Activated naive CD4-positive, alpha-beta T cell treated with anti-CD3 and anti-CD28 coated beads, Interleukin-2, amount 50 U/mL, for 24 hours (primary cell): Measurements from ENCODE around the gene TSPAN17.

Experiments used
- H3K27ac Mint-ChIP-seq: one replicate; pipeline ENCODE4 v1.8.0; 2021; ENCODE audit warnings: mild to moderate bottlenecking, mixed read lengths
- H3K27me3 Mint-ChIP-seq: one replicate; pipeline ENCODE4 v1.8.0; 2021; ENCODE audit warnings: mixed read lengths
- H3K36me3 Mint-ChIP-seq: one replicate; pipeline ENCODE4 v1.8.0; 2021; ENCODE audit warnings: mixed read lengths
- H3K4me1 Mint-ChIP-seq: one replicate; pipeline ENCODE4 v1.8.0; 2021; ENCODE audit warnings: mixed read lengths
- H3K4me3 Mint-ChIP-seq: one replicate; pipeline ENCODE4 v1.8.0; 2021; ENCODE audit warnings: mild to moderate bottlenecking, mixed read lengths
- H3K9me3 Mint-ChIP-seq: one replicate; pipeline ENCODE4 v1.8.0; 2021; ENCODE audit warnings: mixed read lengths

Gene TSPAN17

GRCh38 chr5:176673651-176674583 lies 26.6 kb downstream of the TSPAN17 start:
- H3K9me3 Mint-ChIP-seq = no peaks in the 10 kb centered on the region
- H3K27me3 Mint-ChIP-seq = peaks cover 19% of the 10 kb centered on the region
- H3K4me3 Mint-ChIP-seq = no peak overlapping the region
- H3K4me1 Mint-ChIP-seq = no peaks in the 10 kb centered on the region
- H3K27ac Mint-ChIP-seq = no peak overlapping the region
- no peaks in the 10 kb centered on the region for H3K36me3 Mint-ChIP-seq

GRCh38 chr5:176674799-176675198 lies 27.5 kb downstream of the TSPAN17 start:
- Mint-ChIP-seq H3K4me3 (no peak overlapping the region), H3K27ac (no peak overlapping the region), H3K27me3 (peaks cover 24% of the 10 kb centered on the region), H3K4me1 (no peaks in the 10 kb centered on the region), H3K9me3 (no peaks in the 10 kb centered on the region), H3K36me3 (no peaks in the 10 kb centered on the region)

- no peaks in the 10 kb centered on the region for H3K9me3 Mint-ChIP-seq
- H3K4me3 Mint-ChIP-seq = no peak overlapping the region
- no peak overlapping the region for H3K27ac Mint-ChIP-seq
- H3K27me3 Mint-ChIP-seq = peaks cover 26% of the 10 kb centered on the region
- no peaks in the 10 kb centered on the region for H3K36me3 Mint-ChIP-seq
- H3K4me1 Mint-ChIP-seq = no peaks in the 10 kb centered on the region
Measured at GRCh38 chr5:176675676-176676360, 28.5 kb downstream of the TSPAN17 start.

- Mint-ChIP-seq H3K4me1 (no peaks in the 10 kb centered on the region), H3K27ac (no peak overlapping the region), H3K27me3 (peaks cover 27% of the 10 kb centered on the region), H3K4me3 (no peak overlapping the region), H3K36me3 (no peaks in the 10 kb centered on the region), H3K9me3 (no peaks in the 10 kb centered on the region)
Measured at GRCh38 chr5:176676361-176676824, 29.1 kb downstream of the TSPAN17 start.

- H3K4me1 Mint-ChIP-seq = no peaks in the 10 kb centered on the region
- H3K27me3 Mint-ChIP-seq = peaks cover 32% of the 10 kb centered on the region
- H3K4me3 Mint-ChIP-seq = no peak overlapping the region
- no peaks in the 10 kb centered on the region for H3K36me3 Mint-ChIP-seq
- H3K27ac Mint-ChIP-seq = no peak overlapping the region
- H3K9me3 Mint-ChIP-seq = no peaks in the 10 kb centered on the region
Measured at GRCh38 chr5:176677209-176677939, 30.1 kb downstream of the TSPAN17 start.

GRCh38 chr5:176678584-176678983 lies 31.3 kb downstream of the TSPAN17 start:
- Mint-ChIP-seq H3K4me3 (no peak overlapping the region), H3K4me1 (no peaks in the 10 kb centered on the region), H3K27ac (no peak overlapping the region), H3K9me3 (no peaks in the 10 kb centered on the region), H3K27me3 (peaks cover 31% of the 10 kb centered on the region), H3K36me3 (no peaks in the 10 kb centered on the region)

- Mint-ChIP-seq H3K27me3 (peaks cover 36% of the 10 kb centered on the region), H3K4me3 (no peak overlapping the region), H3K27ac (no peak overlapping the region), H3K4me1 (no peaks in the 10 kb centered on the region), H3K36me3 (no peaks in the 10 kb centered on the region), H3K9me3 (no peaks in the 10 kb centered on the region)
Measured at GRCh38 chr5:176679365-176680225, 32.3 kb downstream of the TSPAN17 start.

- Mint-ChIP-seq H3K27ac (no peak overlapping the region), H3K36me3 (no peaks in the 10 kb centered on the region), H3K4me3 (no peak overlapping the region), H3K4me1 (no peaks in the 10 kb centered on the region), H3K27me3 (peaks cover 36% of the 10 kb centered on the region), H3K9me3 (peaks cover 4% of the 10 kb centered on the region)
Measured at GRCh38 chr5:176680226-176680563, 32.9 kb downstream of the TSPAN17 start.

GRCh38 chr5:176682016-176682531 lies 34.8 kb downstream of the TSPAN17 start:
- H3K4me1 Mint-ChIP-seq = no peaks in the 10 kb centered on the region
- H3K27me3 Mint-ChIP-seq = peaks cover 36% of the 10 kb centered on the region
- H3K27ac Mint-ChIP-seq = no peak overlapping the region
- peaks cover 2% of the 10 kb centered on the region for H3K36me3 Mint-ChIP-seq
- H3K4me3 Mint-ChIP-seq = no peak overlapping the region
- peaks cover 5% of the 10 kb centered on the region for H3K9me3 Mint-ChIP-seq

- H3K27me3 Mint-ChIP-seq = peaks cover 29% of the 10 kb centered on the region
Measured at GRCh38 chr5:176685010-176685409, 37.7 kb downstream of the TSPAN17 start.

GRCh38 chr5:176687247-176687646 lies 40.0 kb downstream of the TSPAN17 start:
- Mint-ChIP-seq H3K4me1 (no peaks in the 10 kb centered on the region), H3K36me3 (peaks cover 4% of the 10 kb centered on the region), H3K27me3 (peaks cover 30% of the 10 kb centered on the region), H3K9me3 (peaks cover 5% of the 10 kb centered on the region), H3K4me3 (no peak overlapping the region), H3K27ac (no peak overlapping the region)

More at GRCh38 chr5:176685010-176685409, 37.7 kb downstream of the TSPAN17 start:
- Mint-ChIP-seq H3K4me3 (no peak overlapping the region), H3K27ac (no peak overlapping the region), H3K36me3 (peaks cover 4% of the 10 kb centered on the region), H3K9me3 (peaks cover 5% of the 10 kb centered on the region), H3K4me1 (no peaks in the 10 kb centered on the region)

GRCh38 chr5:176687881-176688280 lies 40.6 kb downstream of the TSPAN17 start:
- no peak overlapping the region for H3K4me3 Mint-ChIP-seq
- peaks cover 29% of the 10 kb centered on the region for H3K27me3 Mint-ChIP-seq
- no peak overlapping the region for H3K27ac Mint-ChIP-seq
- peaks cover 4% of the 10 kb centered on the region for H3K36me3 Mint-ChIP-seq
- no peaks in the 10 kb centered on the region for H3K4me1 Mint-ChIP-seq
- peaks cover 5% of the 10 kb centered on the region for H3K9me3 Mint-ChIP-seq

GRCh38 chr5:176690911-176691310 lies 43.6 kb downstream of the TSPAN17 start:
- Mint-ChIP-seq H3K4me3 (no peak overlapping the region), H3K4me1 (no peaks in the 10 kb centered on the region), H3K27me3 (peaks cover 33% of the 10 kb centered on the region), H3K36me3 (peaks cover 3% of the 10 kb centered on the region), H3K9me3 (no peaks in the 10 kb centered on the region), H3K27ac (no peak overlapping the region)

- Mint-ChIP-seq H3K27me3 (peaks cover 36% of the 10 kb centered on the region), H3K4me1 (no peaks in the 10 kb centered on the region), H3K27ac (no peak overlapping the region), H3K9me3 (no peaks in the 10 kb centered on the region), H3K36me3 (peaks cover 2% of the 10 kb centered on the region), H3K4me3 (no peak overlapping the region)
Measured at GRCh38 chr5:176691524-176691923, 44.2 kb downstream of the TSPAN17 start.

GRCh38 chr5:176692326-176692725 lies 45.0 kb downstream of the TSPAN17 start:
- Mint-ChIP-seq H3K4me1 (no peaks in the 10 kb centered on the region), H3K36me3 (peaks cover 2% of the 10 kb centered on the region), H3K4me3 (no peak overlapping the region), H3K9me3 (no peaks in the 10 kb centered on the region), H3K27me3 (peaks cover 40% of the 10 kb centered on the region), H3K27ac (no peak overlapping the region)
